ENCODE results near the gene DUS4L.

Gene DUS4L

DNA sequence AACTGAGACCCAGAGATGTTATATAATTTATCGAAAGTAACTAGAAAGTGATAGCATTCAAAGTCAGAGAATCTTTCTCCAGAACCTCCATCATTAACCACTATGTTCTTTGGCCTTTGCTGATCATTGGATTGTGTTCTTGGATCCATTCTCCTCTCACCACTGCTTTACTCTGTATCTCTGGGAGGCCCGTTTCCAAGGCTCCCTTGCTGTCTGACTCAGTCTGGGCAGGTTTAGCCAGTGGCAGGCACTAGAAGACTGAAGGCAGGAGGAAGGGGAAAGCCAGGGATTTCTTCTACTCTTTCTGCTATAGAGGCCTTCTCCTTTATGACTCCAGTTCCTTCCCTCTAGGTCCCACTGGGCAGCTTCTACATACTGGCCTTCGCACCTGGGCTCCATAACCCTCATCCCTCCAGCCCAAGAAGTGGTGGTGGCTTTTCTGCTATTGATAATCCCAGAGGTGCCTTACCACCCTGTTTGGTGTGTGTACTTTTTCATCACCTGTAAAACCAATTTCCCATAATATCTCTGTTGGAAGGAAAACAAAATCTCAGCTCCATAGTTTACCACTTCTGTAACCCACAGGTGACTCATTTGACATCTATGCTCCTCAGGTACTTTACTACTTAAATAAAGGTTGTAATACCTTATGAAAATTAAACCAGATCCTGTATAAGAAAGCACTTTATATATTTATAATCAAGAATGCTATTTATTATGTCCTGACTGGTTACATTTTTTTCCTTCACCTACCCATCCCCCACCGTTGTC lies 52.3 kb downstream of the DUS4L start:
- no peak for DNase-seq

DNA sequence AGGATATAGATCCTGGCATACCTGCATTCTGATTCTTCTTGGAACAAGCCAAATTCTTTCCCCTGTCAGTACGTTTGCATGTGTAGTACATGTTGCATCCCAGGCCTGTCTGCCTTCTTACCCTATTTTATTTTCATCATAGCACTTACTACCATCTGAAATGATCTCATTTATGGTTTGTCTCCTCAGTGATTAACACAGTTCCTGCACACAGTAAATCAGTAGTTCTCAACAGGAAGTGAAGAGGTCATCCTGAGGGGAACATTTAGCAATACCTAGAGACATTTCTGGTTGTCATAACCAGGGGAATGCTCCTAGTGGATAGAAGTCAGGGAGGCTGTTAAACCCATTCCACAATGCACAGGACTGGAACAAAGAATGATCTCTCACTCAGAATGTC lies 58.7 kb downstream of the DUS4L start:
- DNase-seq = peak; percentile 22

DNA sequence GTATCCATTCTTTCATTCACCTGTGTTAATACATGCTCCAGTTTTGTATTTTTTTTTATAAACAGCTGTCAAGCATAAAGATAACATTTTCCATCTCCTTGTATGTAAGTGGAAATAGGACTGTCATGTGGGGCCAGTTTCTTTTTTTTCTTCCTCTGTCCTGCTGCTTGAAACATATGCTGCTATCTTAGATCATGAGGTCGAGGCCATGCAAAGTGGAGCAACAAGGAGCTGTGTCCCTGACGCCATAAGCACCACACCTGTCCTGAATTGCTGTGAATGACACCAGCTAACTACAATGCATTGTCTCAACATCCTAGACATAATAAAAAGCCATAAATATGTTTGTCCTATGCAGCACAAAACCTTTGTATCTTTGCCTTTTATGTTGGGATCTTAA lies 59.1 kb downstream of the DUS4L start:
- no peak for DNase-seq

DNA sequence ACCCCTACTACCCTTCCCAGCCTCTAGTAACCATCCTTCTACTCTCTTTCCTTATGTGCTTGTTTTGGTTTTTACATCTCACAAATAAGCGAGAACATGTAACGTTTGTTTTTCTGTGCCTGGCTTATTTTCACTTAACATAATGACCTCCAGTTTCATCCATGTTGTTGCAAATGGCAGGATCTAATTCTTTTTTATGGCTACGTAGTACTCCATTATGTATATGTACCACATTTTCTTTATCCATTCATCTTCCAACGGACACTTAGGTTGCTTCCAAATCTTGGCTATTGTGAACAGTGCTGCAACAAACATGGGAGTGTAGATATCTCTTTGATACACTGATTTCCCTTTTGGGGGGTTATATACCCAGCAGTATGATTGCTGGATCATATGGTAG lies 63.2 kb downstream of the DUS4L start:
- no peak for DNase-seq
